SK-N-MC (cell line): ENCODE results near the gene FER.
A peak's percentile ranks its signal among the peaks of the same experiment; 100 is the strongest.
"Not testable (repeated sequence)": the region's sequence is repeated elsewhere in the genome, so short reads cannot be mapped to it uniquely, and the experiment has no call there.

Experiments used
- DNase-seq: peaks from one replicate; pipeline ENCODE4 v3.0.0-alpha.2; 2011; ENCODE audit warnings: low read depth, low spot score
- H3K27ac ChIP-seq: fragments of 200-600 bp; sonication (generic); 2 replicates; pipeline ENCODE4 v1.5.1; 2016; ENCODE audit warnings: mixed run types
- H3K36me3 ChIP-seq: fragments of 200-600 bp; sonication (generic); 2 replicates; pipeline ENCODE4 v1.6.1; 2017; ENCODE audit warnings: antibody characterized with exemption, low read length, mixed read lengths; ENCODE audit not compliant: insufficient read depth
- H3K4me3 ChIP-seq: fragments of 200-600 bp; sonication (generic); 2 replicates; pipeline ENCODE4 v1.5.1; 2016
- H3K9ac ChIP-seq: fragments of 200-600 bp; sonication (generic); 2 replicates; pipeline ENCODE4 v1.8.0; 2017; ENCODE audit warnings: mixed run types, mixed read lengths; ENCODE audit not compliant: insufficient read length
- H3K9me3 ChIP-seq: fragments of 200-600 bp; sonication (generic); 2 replicates; pipeline ENCODE4 v1.6.1; 2017; ENCODE audit warnings: low read depth, mild to moderate bottlenecking, antibody characterized with exemption, low read length, moderate library complexity, mixed read lengths
- EZH2 ChIP-seq: fragments of 200-600 bp; sonication (generic); IDR thresholded peaks from one replicate; pipeline ENCODE4 v1.6.1; 2017; ENCODE audit warnings: antibody characterized with exemption
- FOXP2 ChIP-seq: optimal IDR thresholded peaks from 2 replicates; pipeline ENCODE3; 2011; ENCODE audit warnings: mild to moderate bottlenecking, moderate library complexity; ENCODE audit not compliant: insufficient read depth; ENCODE audit errors: extremely low read length, control extremely low read depth
- POLR2AphosphoS5 ChIP-seq: IDR thresholded peaks from 2 replicates; pipeline ENCODE4 v1.6.1; 2012; ENCODE audit warnings: mild to moderate bottlenecking, low read depth, low read length, borderline replicate concordance

FER gene

GRCh38 chr5:108957333-108957732 lies 209.6 kb downstream of the FER start:
- no peak for DNase-seq
- TF ChIP-seq POLR2AphosphoS5: no peak
- TF ChIP-seq FOXP2: no peak
- TF ChIP-seq EZH2: no peak

GRCh38 chr5:108966910-108967309 lies 219.2 kb downstream of the FER start:
- TF ChIP-seq EZH2 (no peak), FOXP2 (no peak), POLR2AphosphoS5 (no peak)
- H3K9me3 ChIP-seq: no peaks in the 10 kb centered on the region
- no peak overlapping the region for H3K9ac ChIP-seq
- no peaks in the 10 kb centered on the region for H3K36me3 ChIP-seq
- H3K4me3 ChIP-seq: no peak overlapping the region
- DNase-seq: no peak
- H3K27ac ChIP-seq: no peak overlapping the region

More at GRCh38 chr5:108957333-108957732, 209.6 kb downstream of the FER start:
- H3K4me3 ChIP-seq: no peak overlapping the region
- no peak overlapping the region for H3K9ac ChIP-seq
- no peaks in the 10 kb centered on the region for H3K9me3 ChIP-seq
- H3K36me3 ChIP-seq: no peaks in the 10 kb centered on the region
- H3K27ac ChIP-seq: no peak overlapping the region

GRCh38 chr5:108974594-108974993 lies 226.9 kb downstream of the FER start:
- no peak for DNase-seq
- H3K36me3 ChIP-seq: no peaks in the 10 kb centered on the region
- no peak for TF ChIP-seq FOXP2
- no peak for TF ChIP-seq POLR2AphosphoS5
- H3K27ac ChIP-seq: no peak overlapping the region
- H3K9me3 ChIP-seq: no peaks in the 10 kb centered on the region
- no peak overlapping the region for H3K9ac ChIP-seq
- H3K4me3 ChIP-seq: no peak overlapping the region

GRCh38 chr5:108975697-108976096 lies 228.0 kb downstream of the FER start:
- no peaks in the 10 kb centered on the region for H3K36me3 ChIP-seq
- DNase-seq: no peak
- TF ChIP-seq FOXP2: no peak
- no peak for TF ChIP-seq EZH2
- TF ChIP-seq POLR2AphosphoS5: no peak
- no peak overlapping the region for H3K9ac ChIP-seq
- no peak overlapping the region for H3K27ac ChIP-seq
- H3K9me3 ChIP-seq: no peaks in the 10 kb centered on the region
- no peak overlapping the region for H3K4me3 ChIP-seq

GRCh38 chr5:108983461-108984092 lies 235.9 kb downstream of the FER start:
- DNase-seq: no peak
- Histone ChIP-seq H3K36me3 (no peaks in the 10 kb centered on the region), H3K9me3 (no peaks in the 10 kb centered on the region), H3K27ac (no peak overlapping the region), H3K4me3 (no peak overlapping the region), H3K9ac (no peak overlapping the region)
- TF ChIP-seq EZH2 (no peak), POLR2AphosphoS5 (no peak), FOXP2 (no peak)

GRCh38 chr5:108989761-108990392 lies 242.2 kb downstream of the FER start:
- H3K4me3 ChIP-seq: peak overlapping the region; percentile 42; the same call in 1 of the 2 replicates
- H3K9me3 ChIP-seq: no peaks in the 10 kb centered on the region
- TF ChIP-seq POLR2AphosphoS5 (no peak), FOXP2 (no peak), EZH2 (no peak)
- peak overlapping the region; percentile 33 for H3K9ac ChIP-seq
- DNase-seq: no peak
- H3K36me3 ChIP-seq: no peaks in the 10 kb centered on the region
- H3K27ac ChIP-seq: peak overlapping the region; percentile 61; the same call in 1 of the 2 replicates

GRCh38 chr5:108992396-108993085 lies 244.8 kb downstream of the FER start:
- not testable (repeated sequence) for H3K36me3 ChIP-seq, H3K9me3 ChIP-seq, H3K9ac ChIP-seq, H3K4me3 ChIP-seq, DNase-seq, H3K27ac ChIP-seq

- H3K9me3 ChIP-seq, H3K27ac ChIP-seq, H3K4me3 ChIP-seq, DNase-seq, H3K36me3 ChIP-seq, H3K9ac ChIP-seq: not testable (repeated sequence)
These were observed 245.7 kb downstream of the FER start for GRCh38 chr5:108993440-108993839.
